GM21529 (cell line): ENCODE results near the gene LFNG.

Experiments used
- ATAC-seq: cut with Tn5 transposase; IDR thresholded peaks from one replicate; pipeline ENCODE4 v1.9.1; 2021; ENCODE audit not compliant: unreplicated experiment

Gene LFNG

DNA sequence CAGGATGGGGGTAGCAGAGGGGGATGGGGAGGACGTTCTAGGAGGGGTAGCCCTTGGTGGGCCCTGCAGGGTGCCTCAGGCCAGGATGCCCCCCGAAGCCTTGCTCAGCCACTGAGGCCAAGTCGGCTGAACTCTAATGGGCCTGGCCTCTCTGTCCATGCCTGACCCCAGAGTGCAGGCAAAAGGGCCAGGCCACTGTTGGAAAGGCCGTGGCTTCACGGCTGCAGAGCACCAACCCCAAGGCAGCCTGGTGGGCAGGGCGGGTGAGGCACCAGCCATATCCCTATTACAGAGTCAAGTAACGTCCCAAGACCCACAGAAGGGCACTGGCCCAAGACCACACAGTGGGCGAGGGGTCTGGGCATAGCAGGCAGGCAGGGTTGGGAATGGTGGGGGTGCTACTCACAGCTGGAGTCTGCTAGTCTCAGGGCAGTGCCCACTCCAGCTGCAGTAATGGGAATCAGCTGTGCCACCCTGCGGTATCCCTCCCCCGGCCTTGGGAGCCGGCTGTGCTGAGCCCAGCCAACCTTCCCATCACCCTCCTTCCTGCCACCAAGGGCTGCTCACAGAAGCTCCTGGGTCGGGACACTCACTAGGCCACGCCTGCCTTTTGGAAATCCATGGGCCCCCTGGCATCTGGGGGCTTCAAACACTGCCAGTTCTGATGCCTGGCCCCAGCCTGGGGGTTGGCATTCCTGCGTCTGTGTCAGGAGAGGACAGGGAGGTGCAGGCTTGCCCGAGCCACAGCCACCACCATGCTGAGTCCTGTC, 4.0 kb upstream of the LFNG start:
- ATAC-seq = no peak

DNA sequence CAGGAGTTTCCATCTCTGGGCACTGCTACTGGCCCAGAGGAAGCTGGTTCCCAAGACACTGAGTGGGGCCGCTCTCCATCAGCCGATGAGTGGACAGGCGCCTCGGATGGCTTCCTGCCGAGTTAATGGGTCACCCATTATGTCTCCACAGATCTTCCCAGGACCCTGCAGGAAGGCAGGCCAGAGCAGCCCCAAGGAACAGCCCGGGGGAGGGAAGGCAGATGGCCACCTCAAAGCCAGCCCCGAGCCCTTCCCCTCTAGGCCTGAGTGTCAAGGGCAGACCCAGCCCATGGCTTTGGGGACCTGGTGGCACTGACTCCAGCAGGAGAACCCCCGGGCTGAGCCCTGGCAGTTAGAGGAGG, 3.4 kb upstream of the LFNG start:
- ATAC-seq = no peak

DNA sequence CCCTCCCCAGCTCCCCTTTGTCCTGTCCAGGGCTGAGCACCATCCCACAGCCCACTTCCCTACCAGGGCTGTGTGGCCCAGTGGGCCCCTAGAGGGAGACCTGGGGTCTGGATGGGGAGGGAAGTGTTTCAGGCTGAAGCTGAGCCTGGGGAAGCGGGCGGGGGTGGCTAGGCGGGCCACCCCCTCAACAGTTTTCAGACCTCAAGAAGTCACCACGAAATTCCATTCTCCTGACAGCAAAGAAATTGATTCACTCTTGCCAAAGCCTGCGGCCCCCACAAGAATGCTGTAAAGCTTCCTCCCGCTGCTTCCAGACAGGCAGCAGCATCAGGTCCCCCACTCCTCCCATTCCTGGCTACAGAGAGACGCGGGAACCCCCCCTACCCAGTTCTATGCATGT, 2.5 kb upstream of the LFNG start:
- no peak for ATAC-seq

DNA sequence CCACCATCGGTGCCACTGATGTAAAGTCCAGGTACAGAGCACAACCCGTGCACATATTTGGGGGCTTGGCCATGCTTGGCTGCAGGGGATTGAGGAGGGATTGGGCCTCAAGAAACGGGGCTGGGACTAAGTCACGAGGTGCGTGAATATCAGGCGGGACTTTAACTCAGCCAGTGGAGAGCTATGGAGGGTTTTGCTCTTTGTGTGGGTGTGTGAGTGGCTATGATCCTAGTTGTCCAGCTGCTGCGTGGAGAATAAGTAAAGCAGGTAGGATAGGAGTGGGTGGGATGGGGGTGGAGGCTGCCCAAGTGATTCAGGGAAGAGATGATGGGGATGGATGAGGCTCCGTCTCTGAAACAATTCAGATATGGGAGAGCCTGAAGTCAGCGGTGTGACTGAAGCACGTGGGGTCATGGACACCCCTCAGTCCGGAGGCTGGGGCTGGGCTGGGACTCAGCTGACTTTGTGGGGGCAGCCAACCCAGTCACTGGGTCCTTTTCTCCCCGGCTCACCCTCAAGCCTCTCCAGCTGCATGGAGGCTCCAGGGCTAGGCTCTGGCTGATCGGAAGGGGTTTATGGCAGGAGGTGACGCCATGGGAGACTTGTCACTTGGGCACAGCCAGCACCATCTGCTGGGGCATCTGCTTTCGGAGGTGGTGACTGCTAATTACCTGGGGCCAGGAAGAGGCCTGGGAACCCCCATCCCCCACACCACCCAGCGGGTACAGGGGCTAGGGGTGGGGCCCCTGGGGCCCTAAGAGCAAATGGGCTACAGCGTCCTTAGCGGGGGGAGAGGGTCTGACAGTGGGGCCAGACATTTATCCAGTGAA, 1.7 kb upstream of the LFNG start:
- no peak for ATAC-seq

DNA sequence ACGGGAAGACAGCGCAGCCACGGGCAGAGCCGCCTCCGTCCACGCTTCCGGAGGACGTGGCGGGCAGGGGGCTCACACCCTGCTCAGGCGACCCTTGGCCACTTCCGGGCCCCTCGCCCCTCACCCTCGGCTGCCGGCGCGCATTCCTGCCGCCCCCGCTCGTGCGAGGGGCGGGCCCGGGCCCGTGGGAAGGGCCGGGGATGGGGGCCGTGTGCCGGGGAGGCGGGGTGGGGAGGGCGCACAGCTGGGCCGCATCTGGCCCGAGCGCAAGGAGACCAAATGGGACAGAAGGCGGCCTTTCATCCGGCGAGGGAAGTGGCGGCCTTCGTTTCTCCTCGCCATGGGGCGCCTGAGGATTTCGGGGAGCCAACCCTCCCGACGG, 846 bp upstream of the LFNG start:
- ATAC-seq = no peak

DNA sequence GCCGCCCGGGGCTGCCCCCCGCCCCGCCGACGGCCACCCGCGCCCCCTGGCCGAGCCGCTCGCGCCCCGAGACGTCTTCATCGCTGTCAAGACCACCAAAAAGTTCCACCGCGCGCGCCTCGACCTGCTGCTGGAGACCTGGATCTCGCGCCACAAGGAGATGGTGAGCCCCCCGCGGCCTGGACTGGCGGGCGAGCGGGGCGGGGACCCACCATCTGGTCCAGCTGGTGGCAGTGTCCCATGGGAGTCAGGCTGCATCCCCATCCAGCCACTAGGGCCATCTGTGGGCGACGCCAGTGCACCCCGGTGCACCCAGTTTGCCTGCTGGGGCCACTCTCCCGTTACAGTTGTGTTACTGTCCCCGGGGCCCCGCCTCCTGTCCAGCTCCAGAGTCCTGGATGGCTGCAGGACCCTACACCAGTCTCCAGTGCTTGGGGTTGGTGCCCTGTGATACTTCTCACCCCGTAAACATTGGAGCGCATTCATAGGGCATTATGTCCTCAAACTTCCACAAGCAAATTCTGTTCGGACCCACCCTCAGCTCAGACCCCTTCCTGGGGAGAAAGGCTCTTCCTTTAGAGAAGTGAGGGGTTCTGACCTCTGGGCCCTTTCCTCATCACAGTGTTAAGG, 672 bp downstream of the LFNG start:
- ATAC-seq = no peak

DNA sequence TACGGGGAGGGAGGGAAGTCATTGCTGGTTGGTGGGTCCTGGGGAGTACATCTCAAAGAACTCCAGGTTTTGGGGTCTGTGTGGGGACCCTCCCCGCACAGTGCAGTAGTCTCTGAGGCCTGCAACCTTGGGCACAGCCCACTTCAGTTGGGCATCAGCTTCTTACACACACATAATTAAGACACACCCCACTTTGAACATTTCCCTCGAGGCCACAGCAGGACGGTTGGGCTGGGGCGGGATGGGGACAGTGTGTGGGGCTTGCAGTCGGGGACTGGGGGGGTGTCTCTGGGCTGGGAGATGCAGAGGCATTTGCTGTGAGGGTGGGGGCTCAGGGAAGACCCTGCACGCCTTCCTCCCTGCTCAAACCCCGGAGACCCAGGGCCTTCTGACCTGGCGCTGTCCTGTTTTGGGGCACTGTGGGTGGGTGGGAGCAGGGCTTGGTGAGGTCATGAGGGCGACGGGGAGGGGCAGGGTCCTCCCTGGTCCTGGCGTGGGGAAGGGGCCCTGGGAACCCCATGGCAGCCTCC, 1.3 kb downstream of the LFNG start:
- no peak for ATAC-seq

DNA sequence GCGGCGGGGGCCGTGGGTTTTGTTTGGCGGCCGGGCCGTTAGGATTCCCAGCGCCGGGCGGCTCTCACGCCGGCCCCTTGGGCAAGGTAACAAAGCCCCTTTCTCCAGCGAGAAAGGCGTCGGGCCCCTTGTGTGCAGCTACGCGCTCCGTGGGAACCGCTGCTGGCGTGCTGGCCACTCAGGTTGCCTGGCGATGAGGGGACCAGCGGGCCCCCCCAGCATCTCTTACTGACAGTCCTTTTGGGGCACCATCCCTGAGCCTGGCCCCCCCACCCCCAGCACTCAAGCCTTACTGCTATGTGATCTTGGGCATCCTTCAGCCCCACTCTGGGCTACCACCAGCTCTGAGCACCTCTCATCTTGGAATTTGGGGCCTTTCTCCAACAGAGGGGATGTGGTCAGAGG, 1.8 kb downstream of the LFNG start:
- ATAC-seq = no peak

DNA sequence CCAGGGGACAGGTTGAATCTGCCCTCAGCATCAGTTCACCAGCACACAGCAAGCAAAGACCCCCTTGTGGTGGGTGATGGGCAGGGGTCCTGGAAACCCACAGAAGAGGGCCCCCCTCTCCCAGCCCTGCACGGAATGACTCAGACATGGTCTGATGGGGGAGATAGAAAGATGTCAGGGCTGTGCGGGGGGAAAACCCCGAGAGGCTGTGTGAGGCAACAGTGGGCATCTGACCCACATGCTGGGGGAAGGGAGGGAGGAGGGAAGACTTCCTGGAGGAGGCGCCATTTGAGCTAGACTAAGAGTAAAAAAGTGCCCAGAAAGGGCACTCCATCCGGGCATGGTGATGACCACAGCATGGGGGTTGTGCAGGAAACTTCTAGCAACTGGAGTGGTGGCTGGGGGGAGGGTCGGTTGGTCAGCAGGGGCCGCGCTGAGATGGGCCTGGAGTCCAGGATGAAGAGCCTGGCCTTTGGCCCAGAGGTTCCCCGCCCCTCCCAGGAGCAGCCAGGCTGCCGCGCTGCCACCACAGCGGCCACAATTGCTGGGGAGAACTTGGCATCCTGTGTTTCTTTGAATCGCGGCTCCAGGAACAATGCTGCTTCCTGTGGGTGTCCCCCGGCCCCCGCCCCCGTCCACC, 2.5 kb downstream of the LFNG start:
- ATAC-seq = no peak

DNA sequence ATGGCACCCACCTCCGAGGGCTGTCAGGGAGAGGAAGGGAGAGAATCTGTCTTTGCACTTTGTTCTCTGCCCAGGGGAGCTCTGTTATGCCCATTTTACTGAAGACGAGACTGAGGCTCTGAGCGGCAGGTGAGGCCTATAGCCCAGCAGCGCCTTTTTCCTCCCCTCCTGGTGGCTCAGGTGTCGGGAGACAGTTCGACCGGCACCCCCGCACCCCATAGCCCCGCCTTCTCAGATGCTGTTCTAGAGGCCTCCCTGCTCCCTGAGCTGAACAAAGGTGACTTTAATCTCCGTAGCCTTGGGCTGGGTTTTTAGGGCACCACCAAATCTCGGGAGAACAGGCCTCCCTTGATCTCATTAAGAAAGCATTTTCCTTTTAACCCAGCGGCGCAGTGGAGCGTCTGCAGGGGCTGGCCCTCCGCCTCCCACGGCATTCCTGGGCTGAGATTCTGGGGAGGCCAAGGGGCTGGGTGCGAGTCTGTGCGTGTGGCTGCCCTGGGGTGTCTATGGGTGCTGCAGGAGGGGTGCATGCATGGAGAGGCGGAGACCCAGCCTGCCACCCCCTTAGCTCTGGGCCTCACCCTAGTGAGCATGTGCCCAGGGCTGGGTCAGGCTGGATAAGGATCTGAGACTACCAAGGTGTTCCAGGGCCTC, 3.3 kb downstream of the LFNG start:
- ATAC-seq = no peak

DNA sequence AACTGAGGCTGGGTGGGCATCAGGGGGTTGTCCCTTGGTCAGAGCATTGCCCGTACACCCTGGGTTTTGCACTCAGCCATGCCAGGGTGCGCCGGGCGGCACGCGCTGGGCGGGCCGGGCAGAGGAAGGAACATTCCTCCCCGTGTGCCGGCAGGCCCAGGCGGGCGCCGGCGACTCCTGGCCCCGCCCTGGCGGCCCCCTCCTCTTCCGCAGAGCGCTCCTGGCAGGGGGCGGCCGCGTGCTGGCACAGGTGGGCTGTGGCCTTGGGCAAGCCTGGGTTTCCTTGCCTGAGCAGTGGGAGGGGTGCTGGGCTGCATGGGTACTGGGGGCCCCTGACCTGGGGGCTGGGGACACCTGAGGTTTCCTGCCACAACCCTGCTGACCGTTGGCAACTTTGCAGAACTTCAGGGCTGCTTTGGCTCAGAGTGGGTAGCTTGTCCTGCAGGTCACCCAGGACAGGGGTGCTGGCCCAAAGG, 3.9 kb downstream of the LFNG start:
- no peak for ATAC-seq

DNA sequence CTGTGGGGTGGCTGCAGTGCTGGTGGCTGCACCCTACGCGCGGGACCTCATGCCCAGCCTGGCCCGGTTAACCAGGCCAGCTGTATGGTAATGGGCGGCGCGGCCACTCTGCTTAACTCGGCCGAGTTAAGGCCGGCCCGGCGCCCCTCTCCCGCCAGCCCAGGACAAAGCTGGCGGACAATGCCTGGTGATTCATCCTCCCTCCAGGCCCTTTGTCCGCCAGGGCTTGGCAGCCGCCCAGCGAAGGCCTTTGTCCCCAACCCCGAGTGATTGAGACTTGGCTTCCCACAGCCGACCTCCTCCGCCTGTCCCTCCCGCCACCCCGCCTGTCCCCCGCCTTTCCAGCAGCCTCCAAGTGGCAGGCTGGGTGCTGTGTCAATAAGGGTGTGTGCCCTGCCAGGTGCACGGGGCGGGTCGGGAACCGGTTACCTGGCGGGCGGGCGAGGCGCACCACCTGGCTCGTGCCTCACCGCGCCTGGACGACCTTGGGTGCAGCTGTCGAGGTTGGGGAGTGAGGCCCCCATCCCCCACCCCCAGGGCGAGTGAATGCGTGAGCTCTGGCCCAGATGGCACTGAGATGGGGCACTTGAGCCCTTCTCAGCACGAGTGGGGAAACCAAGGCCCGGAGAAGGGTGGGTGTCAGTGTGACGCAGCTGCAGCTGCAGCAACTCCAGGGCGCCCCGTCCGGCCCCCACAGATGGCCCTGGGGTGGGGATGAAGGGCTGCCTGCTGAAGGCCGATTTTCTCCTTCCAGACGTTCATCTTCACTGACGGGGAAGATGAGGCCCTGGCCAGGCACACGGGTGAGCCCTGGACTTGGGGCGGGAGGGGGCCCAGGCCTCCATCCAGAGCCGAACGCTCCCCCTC, 4.6 kb downstream of the LFNG start:
- ATAC-seq = no peak

DNA sequence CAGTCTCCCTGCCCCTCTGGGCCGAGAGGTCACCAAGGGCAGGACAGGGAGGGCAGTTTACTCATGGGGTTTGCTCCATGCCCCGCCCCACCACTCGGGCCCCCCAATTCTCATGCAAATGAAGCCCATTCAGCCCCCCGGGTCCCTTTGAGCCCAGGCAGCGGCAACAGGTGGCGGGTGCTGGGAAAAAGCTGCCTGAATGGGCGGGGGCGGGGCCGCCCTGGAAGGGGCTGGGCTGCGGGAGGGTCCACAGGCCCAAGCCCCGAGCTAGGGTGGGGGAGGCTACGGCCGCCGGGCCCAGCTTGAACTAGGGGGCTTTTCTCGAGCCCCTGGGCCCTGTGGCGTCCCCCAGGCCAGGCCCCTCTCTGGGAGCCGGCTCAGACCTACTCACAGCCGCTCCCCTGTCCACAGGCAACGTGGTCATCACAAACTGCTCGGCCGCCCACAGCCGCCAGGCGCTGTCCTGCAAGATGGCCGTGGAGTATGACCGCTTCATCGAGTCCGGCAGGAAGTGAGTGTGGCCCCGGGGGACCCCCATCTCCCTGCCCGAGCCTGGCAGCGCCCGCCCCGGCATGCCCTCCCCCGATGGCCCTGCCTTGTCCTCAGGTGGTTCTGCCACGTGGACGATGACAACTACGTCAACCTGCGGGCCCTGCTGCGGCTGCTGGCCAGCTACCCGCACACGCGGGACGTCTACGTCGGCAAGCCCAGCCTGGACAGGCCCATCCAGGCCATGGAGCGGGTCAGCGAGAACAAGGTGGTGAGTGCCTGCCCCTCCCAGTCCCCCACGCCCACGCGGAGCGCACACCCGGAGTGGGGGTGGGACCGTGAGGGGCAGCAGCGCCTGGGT, 5.5 kb downstream of the LFNG start:
- ATAC-seq = no peak

DNA sequence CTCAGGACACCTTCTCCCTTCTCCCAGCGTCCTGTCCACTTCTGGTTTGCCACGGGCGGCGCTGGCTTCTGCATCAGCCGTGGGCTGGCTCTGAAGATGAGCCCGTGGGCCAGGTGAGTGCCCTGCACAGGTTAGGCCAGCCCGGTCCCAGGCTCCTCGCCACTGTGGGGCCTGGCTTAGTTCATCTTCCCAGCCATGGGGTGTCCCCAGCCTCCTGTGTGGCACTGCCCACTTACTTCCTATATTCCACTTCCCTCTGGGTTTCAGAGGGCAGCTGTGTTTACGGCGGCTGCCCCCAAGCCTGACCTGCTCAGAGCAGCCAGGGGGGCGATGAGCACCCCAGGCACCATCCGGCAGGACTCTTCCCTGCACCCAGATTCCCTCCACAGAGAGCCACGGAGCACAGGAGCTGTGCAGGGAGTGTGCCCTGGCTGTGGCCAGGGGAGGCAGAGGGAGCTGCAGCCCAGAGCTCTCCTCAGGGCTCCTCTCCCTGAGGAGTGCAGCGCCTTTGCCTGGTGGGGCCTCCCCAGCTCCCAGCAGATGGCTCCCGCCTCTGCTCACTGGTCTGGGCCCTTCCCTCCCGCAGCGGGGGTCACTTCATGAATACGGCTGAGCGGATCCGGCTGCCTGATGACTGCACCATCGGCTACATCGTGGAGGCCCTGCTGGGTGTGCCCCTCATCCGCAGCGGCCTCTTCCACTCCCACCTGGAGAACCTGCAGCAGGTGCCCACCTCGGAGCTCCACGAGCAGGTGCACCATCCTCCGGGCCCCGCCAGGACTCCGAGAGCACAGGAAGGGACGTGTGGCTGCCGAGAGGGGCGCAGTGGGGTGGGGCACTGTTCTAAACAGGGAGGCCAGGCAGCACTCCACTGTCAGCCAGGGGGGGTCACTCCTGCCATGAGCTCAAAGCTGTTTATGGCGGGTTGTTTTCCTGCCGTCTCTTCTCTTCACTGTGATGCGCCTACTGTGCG, 6.4 kb downstream of the LFNG start:
- ATAC-seq = no peak

DNA sequence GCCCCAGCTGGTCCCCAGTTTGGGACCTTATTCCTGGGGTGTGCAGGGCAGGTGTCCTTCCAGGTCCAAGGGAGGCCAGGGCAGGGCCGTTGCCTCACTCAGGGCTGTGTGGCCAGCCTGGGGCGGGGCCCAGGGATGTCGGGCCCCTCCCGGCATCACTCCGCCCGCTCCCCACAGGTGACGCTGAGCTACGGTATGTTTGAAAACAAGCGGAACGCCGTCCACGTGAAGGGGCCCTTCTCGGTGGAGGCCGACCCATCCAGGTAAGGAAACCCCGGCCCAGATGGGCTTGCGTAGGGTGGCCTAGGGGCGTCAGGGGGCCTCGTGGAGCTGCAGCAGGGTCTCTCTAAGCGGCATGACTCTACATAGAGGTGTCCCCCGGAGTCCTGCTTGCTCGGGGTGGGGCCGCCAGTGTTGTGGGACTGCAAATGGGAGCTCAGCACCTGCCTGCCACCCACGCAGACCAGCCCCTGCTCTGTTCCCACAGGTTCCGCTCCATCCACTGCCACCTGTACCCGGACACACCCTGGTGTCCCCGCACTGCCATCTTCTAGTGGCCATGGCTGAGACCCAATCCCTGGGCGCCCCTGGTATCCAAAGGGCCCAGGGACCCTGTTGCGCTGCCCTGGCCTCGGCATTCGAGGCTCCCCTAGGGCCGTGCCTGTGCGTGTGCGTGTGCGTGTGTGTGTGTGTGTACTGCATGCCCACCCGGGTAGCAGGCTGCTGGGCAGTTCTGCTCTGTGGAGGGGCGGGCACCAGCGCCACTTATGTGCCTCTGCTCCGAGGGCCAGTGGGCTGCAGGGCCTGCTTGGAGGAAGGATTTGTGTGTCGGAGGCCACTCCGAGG, 7.3 kb downstream of the LFNG start:
- ATAC-seq = no peak

DNA sequence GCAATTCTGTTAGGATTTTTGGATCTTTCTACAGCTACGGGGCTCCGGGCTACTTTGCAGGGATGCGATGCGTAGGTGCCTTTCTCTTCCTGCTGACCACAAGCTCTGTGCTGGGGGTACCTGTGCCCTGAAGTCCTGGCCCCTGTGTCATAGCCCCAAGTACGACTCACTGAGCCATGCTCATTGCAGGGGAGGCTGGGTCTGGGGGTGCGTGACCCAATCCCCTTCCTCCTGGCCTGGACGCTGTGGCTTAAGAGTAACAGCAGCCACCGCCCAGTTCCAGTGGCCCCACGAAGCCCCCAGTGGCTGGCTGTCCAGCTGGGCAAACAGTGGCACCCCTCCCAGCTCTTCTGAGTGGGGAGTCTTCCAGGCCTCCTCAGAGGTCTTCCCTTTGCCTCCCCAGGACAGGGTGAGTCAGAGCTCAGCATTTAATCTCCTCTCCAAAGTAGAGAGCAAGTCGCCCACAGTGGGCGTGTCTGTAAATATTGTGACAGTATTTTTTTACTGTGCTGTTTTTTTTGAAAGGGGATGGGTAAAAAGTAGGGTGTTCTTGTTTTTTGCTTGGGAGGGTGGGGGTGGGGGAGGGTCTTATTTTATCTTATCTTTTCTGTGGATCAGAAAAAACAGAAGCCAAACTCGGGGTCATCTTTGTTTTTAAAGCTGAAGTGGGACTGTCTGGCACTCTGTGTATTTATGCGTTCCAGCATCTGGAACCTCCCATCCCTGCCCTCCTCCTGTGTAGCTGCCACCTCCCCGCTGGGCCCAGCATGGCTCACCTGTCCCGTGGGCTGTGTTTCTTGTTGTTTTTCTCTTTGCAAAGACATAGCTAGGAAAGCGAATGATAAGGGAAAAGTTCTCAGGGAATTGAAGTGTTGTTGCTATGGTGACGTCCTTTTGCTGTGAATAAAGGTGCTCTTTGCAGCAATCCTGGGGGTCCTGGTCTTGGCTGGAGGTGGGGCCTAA, 8.2 kb downstream of the LFNG start:
- no peak for ATAC-seq
